GM12878 (cell line): ENCODE measurements around the gene NKAIN2.

Experiments used
- BACH1 ChIP-seq: fragments of 450-650 bp; IDR thresholded peaks from 2 replicates; pipeline ENCODE4 v1.6.1; 2017; ENCODE audit warnings: mild to moderate bottlenecking, borderline replicate concordance
- IRF5 ChIP-seq: fragments of 450-650 bp; IDR thresholded peaks from 2 replicates; pipeline ENCODE4 v1.6.1; 2017; ENCODE audit warnings: borderline replicate concordance
- JUND ChIP-seq: IDR thresholded peaks from 2 replicates; pipeline ENCODE4 v1.6.1; 2012; ENCODE audit warnings: low read depth, mild to moderate bottlenecking, low read length, improper control_type of control experiment, moderate library complexity
- POLR2A ChIP-seq: IDR thresholded peaks from 2 replicates; pipeline ENCODE4 v1.6.1; 2011; ENCODE audit warnings: low read depth, mild to moderate bottlenecking, low read length
- SREBF2 ChIP-seq: IDR thresholded peaks from 2 replicates; pipeline ENCODE4 v1.6.1; 2012; ENCODE audit warnings: mild to moderate bottlenecking, low read length
- TF ChIP-seq, protein P1 (sequence below), 3 experiments: IDR thresholded peaks in 2 of 3; conservative IDR thresholded peaks in 1 of 3; 2 replicates each; pipeline ENCODE4 v1.5.1; 2011; ENCODE audit warnings: low read depth in 3 of 3, low read length in 3 of 3, mild to moderate bottlenecking in 3 of 3, control low read depth in 2 of 3, moderate library complexity in 2 of 3, inconsistent platforms in 1 of 3, mixed read lengths in 1 of 3; ENCODE audit not compliant: control insufficient read depth in 2 of 3, insufficient read depth in 1 of 3; ENCODE audit errors: extremely low read depth in 1 of 3

- TF ChIP-seq IRF5 (no peak), POLR2A (no peak), SREBF2 (no peak), JUND (no peak), BACH1 (no peak)
- TF ChIP-seq, protein P1, sequence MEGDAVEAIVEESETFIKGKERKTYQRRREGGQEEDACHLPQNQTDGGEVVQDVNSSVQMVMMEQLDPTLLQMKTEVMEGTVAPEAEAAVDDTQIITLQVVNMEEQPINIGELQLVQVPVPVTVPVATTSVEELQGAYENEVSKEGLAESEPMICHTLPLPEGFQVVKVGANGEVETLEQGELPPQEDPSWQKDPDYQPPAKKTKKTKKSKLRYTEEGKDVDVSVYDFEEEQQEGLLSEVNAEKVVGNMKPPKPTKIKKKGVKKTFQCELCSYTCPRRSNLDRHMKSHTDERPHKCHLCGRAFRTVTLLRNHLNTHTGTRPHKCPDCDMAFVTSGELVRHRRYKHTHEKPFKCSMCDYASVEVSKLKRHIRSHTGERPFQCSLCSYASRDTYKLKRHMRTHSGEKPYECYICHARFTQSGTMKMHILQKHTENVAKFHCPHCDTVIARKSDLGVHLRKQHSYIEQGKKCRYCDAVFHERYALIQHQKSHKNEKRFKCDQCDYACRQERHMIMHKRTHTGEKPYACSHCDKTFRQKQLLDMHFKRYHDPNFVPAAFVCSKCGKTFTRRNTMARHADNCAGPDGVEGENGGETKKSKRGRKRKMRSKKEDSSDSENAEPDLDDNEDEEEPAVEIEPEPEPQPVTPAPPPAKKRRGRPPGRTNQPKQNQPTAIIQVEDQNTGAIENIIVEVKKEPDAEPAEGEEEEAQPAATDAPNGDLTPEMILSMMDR (IDR thresholded peaks at IDR 0.05 in 2 of 3, conservative IDR thresholded peaks at IDR 0.05 in 1 of 3; ENCODE audit: control insufficient read depth in 2 of 3, extremely low read depth in 1 of 3, insufficient read depth in 1 of 3, low read depth in 3 of 3, low read length in 3 of 3): no peak
Observed at GRCh38 chr6:124517339-124517738, 713.7 kb downstream of the NKAIN2 start.
